Measurements from ENCODE around the gene PIGN. TPM values are rescaled to one million over a fixed set of nuclear protein-coding genes. Genes with fewer than 3 reads are reported as not detected.

Gene PIGN
- total and polyA plus RNA-seq, 2 of the 8 experiments (the other 6 are each of a cell fraction or from before 2014, with no cell fraction given), result 20.9 to 26.3 TPM

- TF ChIP-seq SUZ12 (IDR thresholded peaks at IDR 0.05; ENCODE audit: low read length) (no peak), BCL11A (IDR thresholded peaks at IDR 0.05; ENCODE audit: low read depth in 2 of 2, low read length in 2 of 2) (no peak), EZH2 (IDR thresholded peaks at IDR 0.05; ENCODE audit: low read depth, low read length, severe bottlenecking) (no peak)
Measured at GRCh38 chr18:62138461-62139235, 48.2 kb downstream of the PIGN start (continued).

All from H1 (cell line).